Ectodermal cell (in vitro differentiated cells): ENCODE results near the gene TRRAP.

ENCODE experiments used
- H3K27ac ChIP-seq: 2 replicates; pipeline ENCODE4 v1.7.0; 2013; ENCODE audit warnings: mild to moderate bottlenecking, low read depth, low read length; ENCODE audit not compliant: insufficient read depth, poor library complexity, severe bottlenecking
- H3K27me3 ChIP-seq: 2 replicates; pipeline ENCODE4 v1.7.0; 2013; ENCODE audit warnings: mild to moderate bottlenecking, low read length; ENCODE audit not compliant: insufficient read depth, control insufficient read depth, poor library complexity, severe bottlenecking
- H3K36me3 ChIP-seq: one replicate; pipeline ENCODE4 v1.7.0; 2013; ENCODE audit warnings: low read length; ENCODE audit not compliant: control insufficient read depth, insufficient read depth
- H3K4me1 ChIP-seq: one replicate; pipeline ENCODE4 v1.7.0; 2013; ENCODE audit warnings: low read length; ENCODE audit not compliant: control insufficient read depth, insufficient read depth
- H3K4me3 ChIP-seq: 2 replicates; pipeline ENCODE4 v1.7.0; 2013; ENCODE audit warnings: low read depth, low read length, control low read depth; ENCODE audit not compliant: insufficient read depth
- H3K9me3 ChIP-seq: 2 replicates; pipeline ENCODE4 v1.7.0; 2013; ENCODE audit warnings: mild to moderate bottlenecking, low read length, moderate library complexity; ENCODE audit not compliant: control insufficient read depth
- WGBS, 2 experiments: methylation state at CpG; one replicate each; pipeline ENCODE4 v1.1.7; 2013; ENCODE audit warnings: missing lambda C conversion rate in 2 of 2; 5-methylcytosine and 5-hydroxymethylcytosine counted together

The TRRAP gene

DNA sequence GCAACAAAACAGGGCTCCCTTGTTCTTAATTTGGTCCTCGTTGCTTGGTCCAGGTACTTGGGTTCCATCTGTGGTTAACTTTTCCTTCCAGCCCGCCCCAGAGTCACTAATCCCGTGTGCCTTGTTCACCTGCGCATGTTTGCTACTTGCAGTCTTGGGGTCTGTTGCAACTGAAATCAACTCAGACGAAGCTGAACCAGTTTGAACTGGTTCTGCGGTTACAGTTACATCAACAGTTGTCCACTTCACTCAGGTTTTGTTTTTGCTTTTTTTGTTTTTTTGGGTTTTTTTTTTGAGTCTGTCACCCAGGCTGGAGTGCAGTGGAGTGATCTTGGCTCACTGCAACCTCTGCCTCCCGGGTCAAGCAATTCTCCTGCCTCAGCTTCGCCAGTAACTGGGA, 34.7 kb downstream of the TRRAP start:
- Histone ChIP-seq H3K4me1 (no peaks in the 10 kb centered on the region), H3K9me3 (no peaks in the 10 kb centered on the region), H3K4me3 (no peak overlapping the region), H3K27me3 (no peaks in the 10 kb centered on the region), H3K36me3 (peaks cover 70% of the 10 kb centered on the region), H3K27ac (no peak overlapping the region)
- 95 to 96% methylated on average over 8 of the region's 8 CpGs for WGBS, 2 experiments

DNA sequence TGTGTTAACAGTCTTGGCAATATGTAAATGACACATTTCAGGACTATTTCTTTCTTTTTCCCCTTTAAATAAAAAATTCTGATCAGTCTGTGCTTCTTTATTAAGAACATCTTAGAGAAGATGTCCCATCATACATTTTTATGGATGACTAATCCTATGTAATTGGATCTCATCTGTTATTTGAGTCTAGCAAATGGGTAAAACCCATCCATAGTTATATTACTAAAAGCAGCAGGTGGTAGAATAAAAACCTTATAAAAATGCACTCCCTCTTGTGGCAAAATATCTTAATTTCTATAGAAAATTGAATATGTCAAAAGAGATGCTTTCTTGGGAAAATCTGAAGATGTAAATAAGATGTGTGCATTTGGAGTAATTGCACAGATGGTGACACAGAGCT, 35.3 kb downstream of the TRRAP start:
- Histone ChIP-seq H3K4me3 (no peak overlapping the region), H3K27ac (no peak overlapping the region), H3K27me3 (no peaks in the 10 kb centered on the region), H3K36me3 (peaks cover 64% of the 10 kb centered on the region), H3K9me3 (no peaks in the 10 kb centered on the region), H3K4me1 (no peaks in the 10 kb centered on the region)

DNA sequence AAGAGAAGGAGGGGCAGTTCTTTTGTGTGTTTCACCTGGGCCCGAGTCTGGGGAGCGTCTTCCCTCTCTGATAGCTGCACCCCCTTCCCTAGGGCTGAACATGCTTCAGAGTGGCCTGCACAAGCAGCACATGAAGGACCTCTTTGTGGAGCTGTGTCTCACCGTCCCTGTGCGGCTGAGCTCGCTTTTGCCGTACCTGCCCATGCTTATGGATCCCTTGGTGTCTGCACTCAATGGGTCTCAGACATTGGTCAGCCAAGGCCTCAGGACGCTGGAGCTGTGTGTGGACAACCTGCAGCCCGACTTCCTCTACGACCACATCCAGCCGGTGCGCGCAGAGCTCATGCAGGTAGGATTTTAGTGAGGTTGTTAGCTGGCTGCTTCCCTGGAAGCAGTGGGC, 39.0 kb downstream of the TRRAP start:
- Histone ChIP-seq H3K4me3 (no peak overlapping the region), H3K27me3 (no peaks in the 10 kb centered on the region), H3K9me3 (no peaks in the 10 kb centered on the region), H3K4me1 (no peaks in the 10 kb centered on the region), H3K27ac (no peak overlapping the region), H3K36me3 (peaks cover 48% of the 10 kb centered on the region)
- WGBS, 2 experiments: 96% methylated on average over 12 of the region's 12 CpGs

DNA sequence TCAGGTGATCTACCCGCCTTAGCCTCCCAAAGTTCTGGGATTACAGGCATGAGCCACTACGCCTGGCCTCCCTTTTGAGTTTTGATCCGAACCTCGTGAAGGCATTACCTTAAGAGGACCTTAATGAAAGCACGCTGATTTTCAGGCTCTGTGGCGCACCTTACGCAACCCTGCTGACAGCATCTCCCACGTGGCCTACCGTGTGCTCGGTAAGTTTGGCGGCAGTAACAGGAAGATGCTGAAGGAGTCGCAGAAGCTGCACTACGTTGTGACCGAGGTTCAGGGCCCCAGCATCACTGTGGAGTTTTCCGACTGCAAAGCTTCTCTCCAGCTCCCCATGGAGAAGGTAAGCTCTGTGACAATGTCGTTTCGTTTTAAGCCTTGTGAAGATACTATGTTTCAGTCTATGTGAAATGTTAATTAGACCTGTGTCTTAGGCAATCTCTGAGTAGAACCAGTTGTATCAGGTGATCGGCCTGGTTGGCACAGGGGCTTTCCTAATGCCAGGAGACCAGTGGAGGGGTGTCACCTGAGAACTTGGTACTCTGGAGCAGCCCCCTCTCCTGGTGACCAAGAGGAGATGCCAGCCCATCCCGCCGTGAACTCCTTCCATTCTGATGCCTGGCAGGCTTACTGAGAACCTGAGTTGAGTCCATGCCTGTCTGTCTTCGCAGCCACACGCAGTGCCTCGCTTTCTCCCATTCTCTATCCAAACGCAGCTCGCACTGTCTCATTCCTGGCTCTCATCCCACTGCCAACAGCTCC, 43.5 kb downstream of the TRRAP start:
- Histone ChIP-seq H3K4me1 (no peaks in the 10 kb centered on the region), H3K9me3 (no peaks in the 10 kb centered on the region), H3K36me3 (peaks cover 49% of the 10 kb centered on the region), H3K4me3 (no peak overlapping the region), H3K27ac (no peak overlapping the region), H3K27me3 (no peaks in the 10 kb centered on the region)
- 95 to 96% methylated on average over 25 of the region's 25 CpGs for WGBS, 2 experiments

DNA sequence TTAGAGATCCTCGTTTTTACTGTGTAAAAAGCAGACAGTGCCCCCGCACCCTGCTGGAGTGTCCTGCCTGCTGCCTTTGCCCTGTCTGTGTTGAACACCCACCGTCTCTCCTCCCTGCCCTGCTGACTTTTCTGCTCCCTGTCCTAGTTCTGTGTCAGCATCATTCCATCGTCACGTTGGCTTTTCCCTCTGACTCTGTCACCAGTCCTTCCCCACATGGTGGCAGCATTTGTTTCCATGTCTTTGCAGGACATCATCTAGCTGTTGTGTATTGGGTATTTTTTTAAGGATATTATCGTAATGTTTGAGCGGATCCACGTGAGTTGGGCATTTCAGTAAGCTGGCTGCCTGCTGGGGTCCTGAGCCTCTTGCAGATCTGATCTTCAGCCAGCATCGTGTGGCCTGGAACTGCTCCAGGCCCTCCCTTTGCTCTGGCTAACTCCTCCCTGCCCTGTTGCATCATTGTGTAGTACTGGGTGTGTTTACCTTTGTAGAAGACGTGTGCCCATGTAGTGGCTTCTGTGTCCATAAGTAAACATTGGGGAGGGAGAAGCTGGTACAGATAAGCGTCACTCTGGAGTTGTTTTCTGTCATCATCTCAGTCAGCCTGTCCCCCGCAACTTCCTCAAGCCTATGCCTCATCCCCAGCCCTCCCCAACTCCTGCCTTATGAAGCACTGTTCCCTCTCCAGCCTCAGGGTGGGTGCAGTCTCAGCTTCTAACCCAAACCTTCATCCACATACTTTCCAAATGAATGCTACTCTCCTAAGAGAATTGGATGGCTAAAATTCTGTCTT, 44.3 kb downstream of the TRRAP start:
- WGBS, 2 experiments: 96% methylated on average over 12 of the region's 12 CpGs
- H3K4me3 ChIP-seq: no peak overlapping the region
- H3K4me1 ChIP-seq: no peaks in the 10 kb centered on the region
- H3K27ac ChIP-seq: no peak overlapping the region
- no peaks in the 10 kb centered on the region for H3K27me3 ChIP-seq
- H3K9me3 ChIP-seq: no peaks in the 10 kb centered on the region
- peaks cover 51% of the 10 kb centered on the region for H3K36me3 ChIP-seq

DNA sequence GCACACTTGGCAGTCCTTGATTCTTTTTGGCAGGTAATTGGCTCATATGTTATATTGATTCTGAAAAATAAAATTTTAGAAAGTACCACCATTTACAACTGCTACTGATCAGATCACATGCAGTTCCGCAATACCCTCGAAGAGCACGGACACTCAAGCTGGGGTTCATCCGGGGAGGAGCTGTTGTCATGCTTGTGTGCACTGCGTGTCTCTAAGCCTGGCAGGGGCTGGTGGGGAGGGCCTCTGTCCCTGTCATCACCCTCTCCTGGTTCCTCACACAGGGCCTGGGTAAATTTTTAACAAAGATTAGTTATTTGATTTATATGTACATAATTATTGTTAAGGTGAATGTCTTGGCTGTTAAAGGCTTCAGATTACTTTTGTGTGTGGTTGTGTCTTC, 45.2 kb downstream of the TRRAP start:
- no peaks in the 10 kb centered on the region for H3K9me3 ChIP-seq
- H3K4me1 ChIP-seq: no peaks in the 10 kb centered on the region
- no peaks in the 10 kb centered on the region for H3K27me3 ChIP-seq
- WGBS, 2 experiments: 94 to 96% methylated on average over 5 of the region's 5 CpGs
- H3K36me3 ChIP-seq: peaks cover 59% of the 10 kb centered on the region
- no peak overlapping the region for H3K4me3 ChIP-seq
- no peak overlapping the region for H3K27ac ChIP-seq

DNA sequence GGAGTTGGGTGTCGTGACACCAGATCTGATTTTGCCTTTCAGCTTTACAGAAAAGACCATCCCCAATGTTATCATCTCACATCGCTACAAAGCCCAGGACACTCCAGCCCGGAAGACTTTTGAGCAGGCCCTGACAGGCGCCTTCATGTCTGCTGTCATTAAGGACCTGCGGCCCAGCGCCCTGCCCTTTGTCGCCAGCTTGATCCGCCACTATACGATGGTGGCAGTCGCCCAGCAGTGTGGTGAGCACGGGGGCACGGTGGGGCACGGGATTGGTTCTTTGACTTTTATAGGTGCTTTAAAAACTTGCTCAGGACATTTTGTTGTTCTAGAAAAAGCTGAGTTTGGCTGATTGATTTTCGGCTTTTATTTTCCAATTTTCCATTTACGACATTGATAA, 48.8 kb downstream of the TRRAP start:
- peaks cover 68% of the 10 kb centered on the region for H3K36me3 ChIP-seq
- H3K27ac ChIP-seq: no peak overlapping the region
- H3K9me3 ChIP-seq: no peaks in the 10 kb centered on the region
- H3K4me3 ChIP-seq: no peak overlapping the region
- H3K27me3 ChIP-seq: no peaks in the 10 kb centered on the region
- 97% methylated on average over 15 of the region's 15 CpGs for WGBS, 2 experiments
- no peaks in the 10 kb centered on the region for H3K4me1 ChIP-seq

DNA sequence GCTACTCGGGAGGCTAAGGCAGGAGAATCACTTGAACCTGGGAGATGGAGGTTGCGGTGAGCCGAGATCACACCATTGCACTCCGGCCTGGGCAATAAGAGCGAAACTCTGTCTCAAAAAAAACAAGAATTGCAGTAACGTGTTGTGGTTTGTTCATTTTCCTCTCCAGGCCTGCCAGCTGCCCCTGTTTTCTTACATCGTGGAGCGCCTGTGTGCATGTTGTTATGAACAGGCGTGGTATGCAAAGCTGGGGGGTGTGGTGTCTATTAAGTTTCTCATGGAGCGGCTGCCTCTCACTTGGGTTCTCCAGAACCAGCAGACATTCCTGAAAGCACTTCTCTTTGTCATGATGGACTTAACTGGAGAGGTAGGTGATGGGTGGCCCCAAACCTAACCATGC, 52.1 kb downstream of the TRRAP start:
- Histone ChIP-seq H3K4me3 (no peak overlapping the region), H3K36me3 (peaks cover 56% of the 10 kb centered on the region), H3K27me3 (no peaks in the 10 kb centered on the region), H3K27ac (no peak overlapping the region), H3K4me1 (no peaks in the 10 kb centered on the region), H3K9me3 (no peaks in the 10 kb centered on the region)
- WGBS, 2 experiments: 95% methylated on average over 10 of the region's 10 CpGs

DNA sequence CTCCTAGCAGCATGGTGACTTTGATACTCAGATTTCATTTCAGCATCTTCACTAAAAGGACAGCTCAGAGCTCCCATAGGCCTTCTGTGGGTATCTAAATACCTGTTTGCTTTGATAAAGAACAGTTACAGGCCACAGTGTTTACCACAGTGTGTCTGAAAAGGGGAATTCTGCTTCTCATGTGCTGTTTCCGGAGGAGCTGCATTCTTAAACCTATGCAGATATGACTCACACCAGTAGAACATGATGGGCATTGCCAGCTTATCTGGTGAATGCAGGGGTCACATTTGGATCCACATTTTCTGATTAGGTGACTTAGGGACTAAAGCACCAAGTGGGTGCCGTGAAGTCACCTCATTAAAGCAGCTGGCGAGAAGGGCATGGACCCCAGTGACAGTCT, 52.6 kb downstream of the TRRAP start:
- Histone ChIP-seq H3K36me3 (peaks cover 56% of the 10 kb centered on the region), H3K27me3 (no peaks in the 10 kb centered on the region), H3K27ac (no peak overlapping the region)

DNA sequence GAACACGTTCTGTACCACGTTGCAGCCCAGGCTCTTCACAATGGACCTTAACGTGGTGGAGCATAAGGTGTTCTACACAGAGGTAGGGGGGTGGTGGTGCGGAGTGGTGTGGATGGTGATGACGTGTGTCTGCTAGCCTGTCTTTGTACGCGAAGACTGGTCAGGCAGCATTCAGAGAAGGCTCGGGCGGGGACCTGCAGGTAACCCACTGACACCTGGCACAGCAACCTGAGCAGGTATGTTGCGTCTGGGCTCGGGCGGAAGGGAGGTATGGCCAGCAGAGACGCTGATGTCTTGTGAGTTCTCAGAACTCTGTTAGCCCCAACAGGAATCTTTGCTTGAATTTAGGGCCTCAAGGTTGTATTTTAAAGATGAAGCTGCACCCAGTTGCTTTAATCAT, 55.0 kb downstream of the TRRAP start:
- Histone ChIP-seq H3K4me1 (no peaks in the 10 kb centered on the region), H3K9me3 (no peaks in the 10 kb centered on the region), H3K27ac (no peak overlapping the region), H3K27me3 (no peaks in the 10 kb centered on the region), H3K36me3 (peaks cover 52% of the 10 kb centered on the region), H3K4me3 (no peak overlapping the region)
- WGBS, 2 experiments: 96 to 97% methylated on average over 13 of the region's 13 CpGs

More for the DNA sequence above, 52.6 kb downstream of the TRRAP start:
- Histone ChIP-seq H3K4me1 (no peaks in the 10 kb centered on the region), H3K4me3 (no peak overlapping the region), H3K9me3 (no peaks in the 10 kb centered on the region)
- WGBS, 2 experiments: 96 to 97% methylated on average over 3 of the region's 3 CpGs
